NAMALWA (cell line): ENCODE measurements around the gene MRC2.

Experiments
- DNase-seq: peaks from one replicate; pipeline ENCODE4 v3.0.0-alpha.2; 2015; ENCODE audit warnings: low spot score

Gene MRC2

DNA sequence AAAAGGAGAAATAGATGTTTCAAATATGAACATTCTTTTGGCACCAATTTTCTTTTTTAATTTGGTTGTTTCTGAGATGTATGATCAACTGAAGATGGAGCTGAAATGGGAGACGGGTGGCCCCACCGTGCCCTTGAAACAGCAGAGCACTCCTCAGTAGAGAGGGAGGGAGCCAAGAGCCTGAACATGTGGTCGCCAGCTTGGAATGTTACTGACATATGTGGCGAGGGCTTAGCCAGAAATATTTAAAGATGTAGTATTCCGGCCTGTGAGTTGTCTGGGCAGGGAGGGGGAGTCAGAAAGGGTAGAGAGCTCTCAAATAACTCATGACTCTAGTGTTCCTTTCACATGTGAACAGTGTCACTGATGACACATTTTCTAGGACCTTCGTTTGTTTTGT lies 13.3 kb upstream of the MRC2 start:
- no peak for DNase-seq

DNA sequence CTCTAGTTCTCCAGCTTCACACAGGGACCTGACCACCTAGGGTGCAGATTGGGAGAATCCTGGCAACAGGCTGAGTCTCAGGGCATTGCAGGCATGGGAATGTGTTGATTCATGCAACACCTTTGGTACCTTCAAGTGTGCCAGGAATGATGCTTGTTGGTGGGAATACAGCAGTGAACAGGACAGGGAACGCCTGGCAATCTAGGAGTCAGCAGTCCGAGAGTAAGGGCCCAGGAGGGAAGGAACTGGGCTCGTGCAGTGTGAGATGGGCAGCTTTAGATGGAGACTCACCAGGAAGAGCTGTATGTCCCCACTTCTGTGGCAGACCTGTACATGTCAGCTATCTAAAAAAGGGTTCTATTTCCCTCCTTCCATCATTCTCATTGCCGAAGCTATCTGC lies 12.0 kb upstream of the MRC2 start:
- no peak for DNase-seq

- no peak for DNase-seq
These were observed 10.2 kb upstream of the MRC2 start for GRCh38 chr17:62616993-62617893.

DNA sequence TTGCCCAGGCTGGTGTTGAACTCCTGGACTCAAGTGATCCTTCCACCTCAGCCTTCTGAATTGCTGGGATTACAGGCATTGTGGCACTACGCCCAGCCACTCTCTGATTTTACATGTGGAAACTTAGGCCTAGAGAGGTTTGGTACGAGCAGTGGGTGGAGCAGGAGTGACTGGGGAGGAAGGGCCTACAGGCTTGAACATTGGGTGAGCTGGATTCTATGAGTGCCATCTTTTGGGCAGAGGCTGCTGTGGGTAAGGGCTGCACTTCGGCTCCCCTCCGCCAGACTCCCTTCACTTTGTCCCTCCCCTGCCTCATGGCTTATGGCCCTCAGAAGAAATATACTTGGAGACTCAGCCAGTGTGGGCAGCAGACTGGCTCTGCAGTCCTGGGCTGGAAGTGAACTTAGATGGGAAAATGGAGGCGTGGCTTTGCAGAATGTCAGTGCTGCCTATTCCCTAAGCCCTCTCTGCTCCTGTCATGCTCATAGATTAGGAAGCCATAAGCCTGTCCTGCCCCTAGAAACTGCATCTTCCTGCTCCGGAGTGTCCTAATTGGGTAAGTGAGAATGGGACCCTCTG lies 9.5 kb upstream of the MRC2 start:
- no peak for DNase-seq

DNA sequence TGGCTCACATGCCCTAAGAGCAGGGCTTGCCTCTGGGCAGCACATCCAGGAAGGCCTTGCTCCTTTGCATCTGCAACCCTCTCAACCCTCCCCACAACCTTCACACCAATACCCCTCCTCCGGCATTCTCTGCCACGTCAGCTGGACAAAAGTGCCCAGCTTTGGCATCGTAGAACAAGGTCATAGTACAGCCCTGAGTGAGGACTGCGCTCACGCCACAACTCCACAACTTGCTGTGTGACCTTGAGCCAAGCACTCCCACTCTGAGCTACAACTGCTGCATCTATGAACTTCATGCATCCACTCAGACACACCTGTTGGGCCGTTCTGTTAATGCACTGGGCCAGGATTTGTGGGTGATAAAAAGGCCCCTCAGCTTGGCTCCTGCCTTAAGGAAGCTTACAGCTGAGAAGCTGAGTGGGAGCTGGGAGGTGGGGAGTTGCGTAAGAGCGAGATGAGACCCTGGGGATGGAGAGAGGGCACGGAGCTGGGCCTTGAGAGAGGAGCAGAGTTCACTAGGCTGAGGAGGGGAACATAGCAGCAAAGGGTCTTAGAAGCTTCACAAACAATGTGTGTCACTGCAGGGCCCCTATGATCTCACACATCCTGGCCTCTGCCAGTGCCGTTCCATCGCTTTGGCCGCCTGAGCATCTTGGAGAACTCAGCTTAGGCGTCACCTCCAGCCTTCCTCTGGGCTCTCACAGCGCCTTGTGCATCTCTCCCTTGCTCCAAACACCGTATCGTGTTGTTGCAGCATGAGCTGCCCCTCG lies 8.6 kb upstream of the MRC2 start:
- no peak for DNase-seq

DNA sequence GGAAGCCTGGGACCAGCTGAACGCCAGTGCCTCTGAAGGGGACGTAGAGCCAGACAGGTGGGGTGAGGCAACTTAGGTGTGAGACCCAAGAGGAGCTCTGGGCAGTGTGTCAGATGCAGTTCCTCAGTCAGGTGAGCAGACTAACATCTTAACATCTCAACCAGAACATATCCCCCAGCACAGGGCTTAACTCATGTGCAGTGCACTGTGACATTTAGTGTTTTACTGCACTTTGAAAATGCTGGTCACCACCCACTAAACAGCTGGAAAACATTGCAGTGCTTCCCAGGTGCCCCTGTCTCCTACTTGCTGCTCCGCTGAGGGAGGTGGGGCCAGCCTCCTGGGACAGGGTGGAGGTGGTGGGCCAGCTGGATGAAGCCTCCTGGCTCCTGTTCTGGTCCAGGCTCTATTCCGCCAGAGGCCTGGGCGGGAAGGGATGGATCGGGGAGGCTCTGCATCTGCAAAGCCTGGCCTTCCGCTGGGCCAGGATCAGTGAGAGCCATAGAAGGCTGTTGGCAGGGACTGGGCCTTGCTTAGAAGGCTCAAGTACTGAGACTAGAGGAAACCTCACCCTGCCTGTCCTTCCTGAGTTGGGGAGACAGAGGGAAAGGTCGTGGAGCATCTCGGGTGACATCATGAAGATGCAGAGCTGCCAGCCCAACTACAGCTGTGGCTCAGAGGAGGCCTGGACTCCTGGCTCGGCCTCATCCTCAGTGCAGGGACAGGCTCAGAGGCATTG lies 7.9 kb upstream of the MRC2 start:
- DNase-seq: no peak

- no peak for DNase-seq
These were observed 6.2 kb upstream of the MRC2 start for GRCh38 chr17:62621223-62621622.

- DNase-seq: no peak
These were observed 2.1 kb upstream of the MRC2 start for GRCh38 chr17:62625184-62625869.

- no peak for DNase-seq
These were observed 1.6 kb upstream of the MRC2 start for GRCh38 chr17:62625870-62626200.

DNA sequence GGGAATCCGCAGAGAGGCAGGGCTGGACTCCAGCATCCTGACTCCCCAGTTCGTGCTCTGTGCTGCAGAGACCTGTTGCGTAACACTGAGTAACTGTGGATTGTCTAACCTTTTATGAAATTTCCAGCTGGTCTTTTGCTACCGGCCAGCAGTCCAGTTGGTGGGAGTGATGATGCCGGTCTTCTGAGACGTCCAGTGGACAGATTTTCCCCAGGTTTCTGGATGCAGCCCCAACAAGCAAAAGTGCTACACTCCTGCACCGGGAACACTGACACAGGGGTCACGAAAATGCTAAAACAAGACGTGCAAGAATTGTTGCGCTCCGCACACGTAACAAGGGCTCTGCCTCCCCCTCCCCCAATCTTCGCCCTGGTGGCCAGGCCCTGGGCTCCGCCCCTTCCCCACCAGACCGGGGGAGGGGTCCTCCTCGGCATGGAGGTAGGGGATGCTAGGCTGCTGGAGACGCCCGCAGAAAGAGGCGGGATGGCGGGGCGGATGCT lies 701 bp upstream of the MRC2 start:
- DNase-seq: no peak

GRCh38 chr17:62627904-62628633 lies 599 bp downstream of the MRC2 start:
- DNase-seq: no peak

DNA sequence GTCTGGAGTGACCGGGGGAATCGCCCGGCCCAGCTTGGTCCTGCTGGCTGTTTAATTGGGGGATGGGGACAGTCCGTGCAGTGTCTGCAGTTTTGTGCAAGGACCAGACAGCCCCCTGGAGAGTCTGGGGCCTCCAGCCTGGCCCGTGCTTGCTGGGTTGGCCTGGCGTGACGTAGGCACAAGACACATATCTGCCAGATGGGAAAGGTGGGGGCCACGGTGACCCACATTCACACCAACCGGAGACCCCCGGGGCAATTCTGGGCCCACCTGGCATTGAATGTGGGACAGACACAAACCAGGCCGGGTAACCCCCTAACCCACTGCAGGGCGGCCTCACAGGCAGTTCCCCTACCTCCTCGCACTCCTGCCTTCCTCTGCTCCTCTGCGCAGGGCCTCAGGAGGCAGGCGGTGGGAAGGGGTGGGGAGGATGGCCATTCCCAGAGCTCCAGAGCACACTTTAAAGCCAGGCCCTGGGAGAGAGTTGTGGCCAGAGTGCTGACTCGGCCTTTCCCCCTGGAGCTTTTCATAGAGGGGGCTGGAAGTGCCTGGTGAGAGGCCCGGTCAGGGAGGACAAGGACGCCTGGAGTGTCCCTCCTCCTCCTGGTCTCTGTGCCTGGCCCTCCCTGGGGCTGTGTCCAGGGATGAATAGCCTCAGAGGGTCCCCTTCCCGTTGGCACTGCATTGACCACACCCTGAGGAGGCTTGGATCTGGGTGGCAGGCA lies 1.5 kb downstream of the MRC2 start:
- DNase-seq: no peak

- DNase-seq: no peak
These were observed 2.3 kb downstream of the MRC2 start for GRCh38 chr17:62629556-62630364.

DNA sequence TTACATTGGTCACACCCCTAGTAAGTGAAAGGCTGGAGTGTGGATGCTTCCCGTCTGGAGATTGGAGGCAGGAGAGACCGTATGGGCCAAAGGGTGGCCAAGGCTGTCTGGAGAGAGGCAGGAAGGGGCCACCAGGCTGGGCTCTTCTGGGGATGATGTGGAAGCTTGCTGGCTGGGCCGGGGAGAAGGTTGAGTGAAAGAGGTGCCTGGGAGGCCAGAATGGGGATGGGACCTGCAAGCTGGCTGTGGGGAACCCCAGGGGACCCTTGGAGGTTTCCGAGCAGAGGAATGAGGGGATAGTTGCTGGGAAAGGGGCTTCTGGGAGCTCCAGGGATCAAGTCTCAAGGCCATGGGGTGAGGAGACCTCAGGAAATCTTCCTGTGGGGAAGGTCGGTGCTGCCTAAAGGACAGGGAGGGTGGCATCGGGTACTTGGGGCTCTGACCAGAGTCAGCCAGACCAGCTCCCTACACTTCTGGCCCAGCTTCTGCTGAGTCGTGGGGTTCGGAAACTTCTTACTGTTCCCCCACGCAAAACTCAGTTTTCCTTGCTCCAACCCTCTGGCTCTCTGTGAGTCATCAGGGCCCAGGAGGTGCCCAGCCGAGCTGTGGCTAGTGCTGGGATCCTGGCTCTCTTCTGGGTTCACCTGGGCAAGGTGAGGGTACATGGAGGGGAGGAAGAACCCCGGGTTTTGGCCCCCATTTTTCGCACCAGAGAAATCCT lies 3.1 kb downstream of the MRC2 start:
- DNase-seq: no peak

DNA sequence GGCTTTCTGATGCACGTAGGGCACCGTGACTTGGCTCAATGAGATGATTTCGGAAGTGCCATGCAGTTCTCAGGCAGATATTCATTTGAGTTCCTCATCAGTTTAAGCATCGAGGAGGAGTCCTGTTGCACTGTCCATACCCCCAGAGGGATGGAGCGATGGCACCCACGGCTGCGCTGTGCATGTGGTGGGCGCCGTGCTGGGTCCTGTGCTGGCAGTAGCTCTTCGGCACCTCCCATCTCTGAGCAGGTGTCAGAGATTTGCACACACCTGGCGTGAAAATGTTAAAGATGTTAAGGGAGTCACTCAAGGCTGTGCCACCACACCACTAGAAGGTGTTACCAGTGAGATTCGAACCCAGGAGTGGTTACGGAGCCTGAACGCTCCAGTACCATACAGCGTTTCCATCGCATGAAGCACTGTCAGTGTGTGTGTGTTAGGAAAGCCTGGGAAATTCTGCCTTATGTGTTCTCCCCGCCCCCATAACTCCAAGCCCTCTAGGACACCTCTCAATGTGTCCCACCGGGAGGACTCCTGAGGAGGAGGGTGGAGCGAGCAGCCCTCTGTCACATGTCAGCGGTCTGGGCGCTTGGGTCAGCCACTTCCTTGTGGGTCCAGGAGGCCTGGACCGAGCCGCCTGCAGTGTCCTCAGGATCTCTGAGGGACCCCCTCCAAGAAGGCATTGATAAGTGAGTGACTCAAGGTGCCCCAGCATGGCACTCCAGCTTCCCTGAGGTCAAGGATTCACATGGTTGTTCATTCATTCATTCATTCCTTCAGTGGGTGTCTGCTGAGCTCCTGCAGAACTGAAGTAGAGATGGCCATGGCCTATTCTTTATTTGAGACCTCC lies 3.8 kb downstream of the MRC2 start:
- DNase-seq: no peak

GRCh38 chr17:62631936-62632924 lies 4.8 kb downstream of the MRC2 start:
- no peak for DNase-seq
